Measurements from ENCODE around the gene PLOD2.

Gene PLOD2

GRCh38 chr3:146040630-146041029 is 120.4 kb downstream of the PLOD2 start:
- no peak for DNase-seq (ENCODE audit: low read depth)

DNA sequence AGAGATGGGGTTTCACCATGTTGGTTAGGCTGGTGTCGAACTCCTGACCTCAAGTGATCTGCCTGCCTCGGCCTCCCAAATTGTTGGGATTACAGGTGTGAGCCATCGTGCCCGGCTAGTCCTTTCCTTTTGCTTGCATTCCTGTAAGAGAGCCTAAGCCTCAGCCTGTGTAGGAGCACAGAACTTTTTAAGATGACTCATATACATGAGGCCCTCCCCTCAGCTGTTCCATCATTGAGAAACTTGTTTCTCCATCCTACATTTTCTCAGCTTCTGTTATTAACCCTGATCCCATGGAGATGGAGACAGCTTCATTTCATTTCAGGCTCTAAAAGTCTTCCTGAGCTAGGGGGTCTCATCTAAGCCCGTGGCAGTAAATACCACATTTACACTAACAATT is 123.3 kb downstream of the PLOD2 start:
- DNase-seq (ENCODE audit: low read depth) = no peak

- no peak for DNase-seq (ENCODE audit: low read depth)
These were observed 124.7 kb downstream of the PLOD2 start for GRCh38 chr3:146036281-146036680.

GRCh38 chr3:146035366-146035765 is 125.6 kb downstream of the PLOD2 start:
- DNase-seq (ENCODE audit: low read depth) = no peak

DNA sequence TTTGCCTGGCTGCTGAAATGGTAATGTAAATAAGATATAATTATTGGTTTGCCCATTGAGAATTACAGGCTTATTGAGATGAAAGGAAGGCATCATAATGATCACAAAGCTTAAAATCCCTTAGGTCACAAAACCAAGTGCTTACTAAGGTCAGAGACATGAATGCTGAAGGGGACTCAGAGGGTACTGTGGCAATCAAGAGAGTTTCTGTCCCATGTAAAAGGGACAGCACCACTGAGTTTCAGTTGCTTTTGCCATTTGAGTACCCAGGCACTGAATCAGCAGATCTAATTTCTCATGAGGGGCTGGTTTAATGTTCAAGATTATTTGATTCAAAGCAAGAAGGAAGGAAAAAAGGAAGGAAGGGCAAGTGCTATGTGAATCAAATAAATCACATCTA is 127.0 kb downstream of the PLOD2 start:
- DNase-seq (ENCODE audit: low read depth) = no peak

DNA sequence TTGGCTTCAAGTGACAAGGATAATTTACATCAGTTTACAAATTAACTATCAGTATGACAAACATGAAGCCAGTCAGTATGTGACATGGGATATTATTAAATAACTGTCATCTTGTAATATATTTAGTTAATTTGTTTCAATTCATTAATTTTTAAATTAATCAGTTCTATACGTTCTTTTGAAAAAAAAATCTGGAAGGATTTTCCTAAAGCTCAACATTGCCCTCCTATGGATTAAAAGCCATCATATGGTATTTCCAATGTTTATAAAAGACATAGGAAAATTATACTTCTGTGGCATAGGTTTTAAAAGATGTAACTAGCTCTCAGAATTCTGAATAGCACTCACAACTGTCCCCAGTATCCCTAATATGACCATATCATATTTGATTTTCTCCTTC is 134.4 kb downstream of the PLOD2 start:
- no peak for DNase-seq (ENCODE audit: low read depth)

- DNase-seq (ENCODE audit: low read depth) = no peak
These were observed 136.7 kb downstream of the PLOD2 start for GRCh38 chr3:146024260-146024659.

DNA sequence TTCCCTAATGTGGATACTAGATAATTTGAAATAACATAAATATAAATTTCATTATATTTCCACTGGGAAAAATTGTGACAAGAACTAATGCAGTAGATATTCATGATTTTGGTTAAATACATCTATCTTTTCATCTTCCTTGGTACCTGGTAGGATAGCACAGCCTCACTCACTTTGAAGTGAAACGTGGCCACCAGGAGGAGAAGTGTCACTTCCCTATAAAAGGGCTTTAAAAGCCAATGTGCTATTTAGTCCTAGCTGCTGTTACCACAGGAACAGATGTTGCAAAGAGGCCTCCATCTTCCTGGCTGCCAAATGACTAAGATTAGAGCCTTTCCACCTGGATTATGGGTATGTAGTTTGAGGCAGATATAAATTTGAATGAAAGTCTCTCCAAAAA is 140.0 kb downstream of the PLOD2 start:
- no peak for DNase-seq (ENCODE audit: low read depth)

- DNase-seq (ENCODE audit: low read depth) = no peak
These were observed 141.5 kb downstream of the PLOD2 start for GRCh38 chr3:146019508-146019907.
